Stimulated activated CD8-positive, alpha-beta memory T cell treated with anti-CD3 and anti-CD28 coated beads, Interleukin-2, amount 100 ng/mL, for 1 hour (primary cell): ENCODE measurements around the gene RIMS4.
"Not testable (repeated sequence)": the region's sequence is repeated elsewhere in the genome, so short reads cannot be mapped to it uniquely, and the experiment has no call there.

ENCODE experiments used
- DNase-seq, 2 donors: peaks; one replicate each; pipeline ENCODE4 v3.0.0-alpha.2; 2020; ENCODE audit warnings: low read depth in 2 of 2

The RIMS4 gene

DNA sequence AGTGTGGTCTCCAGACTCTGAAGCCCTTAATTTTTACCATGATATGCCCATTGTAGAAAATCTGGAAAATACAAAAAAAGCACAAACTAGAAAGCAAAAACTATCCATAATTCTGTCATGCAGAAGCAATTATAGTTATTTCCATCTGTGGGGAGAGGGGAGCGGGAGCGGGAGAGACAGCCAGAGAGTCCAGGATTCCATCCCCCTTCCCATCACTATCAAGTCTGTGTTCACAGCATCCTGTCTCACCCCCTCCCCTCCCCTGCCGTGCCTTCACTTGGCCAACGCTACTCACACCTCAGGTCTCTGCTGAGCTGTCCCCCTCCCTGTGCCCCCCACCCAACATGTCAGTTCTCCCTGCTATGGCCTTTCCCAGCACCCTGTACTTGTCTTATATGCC is 14.5 kb downstream of the RIMS4 start:
- DNase-seq: no peak

DNA sequence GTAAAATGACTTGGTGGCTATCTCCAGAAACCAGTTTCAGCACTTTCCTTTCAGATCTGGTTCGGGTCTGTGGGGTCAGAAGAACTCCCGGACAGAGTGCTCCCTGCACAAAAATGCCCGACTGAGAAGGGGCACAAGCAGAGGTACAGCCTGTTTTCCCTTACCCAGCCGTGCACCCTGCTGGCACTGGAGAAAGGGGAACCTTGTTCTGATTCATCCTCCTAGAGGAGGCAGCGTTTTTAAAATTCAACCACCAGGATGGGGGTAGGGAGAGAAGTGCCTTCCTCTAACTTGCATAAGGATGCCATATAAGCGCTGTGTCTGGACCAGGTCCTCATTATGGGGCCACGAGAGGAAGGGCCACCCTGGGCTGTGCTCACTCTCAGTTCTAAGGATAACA is 17.6 kb downstream of the RIMS4 start:
- no peak for DNase-seq

DNA sequence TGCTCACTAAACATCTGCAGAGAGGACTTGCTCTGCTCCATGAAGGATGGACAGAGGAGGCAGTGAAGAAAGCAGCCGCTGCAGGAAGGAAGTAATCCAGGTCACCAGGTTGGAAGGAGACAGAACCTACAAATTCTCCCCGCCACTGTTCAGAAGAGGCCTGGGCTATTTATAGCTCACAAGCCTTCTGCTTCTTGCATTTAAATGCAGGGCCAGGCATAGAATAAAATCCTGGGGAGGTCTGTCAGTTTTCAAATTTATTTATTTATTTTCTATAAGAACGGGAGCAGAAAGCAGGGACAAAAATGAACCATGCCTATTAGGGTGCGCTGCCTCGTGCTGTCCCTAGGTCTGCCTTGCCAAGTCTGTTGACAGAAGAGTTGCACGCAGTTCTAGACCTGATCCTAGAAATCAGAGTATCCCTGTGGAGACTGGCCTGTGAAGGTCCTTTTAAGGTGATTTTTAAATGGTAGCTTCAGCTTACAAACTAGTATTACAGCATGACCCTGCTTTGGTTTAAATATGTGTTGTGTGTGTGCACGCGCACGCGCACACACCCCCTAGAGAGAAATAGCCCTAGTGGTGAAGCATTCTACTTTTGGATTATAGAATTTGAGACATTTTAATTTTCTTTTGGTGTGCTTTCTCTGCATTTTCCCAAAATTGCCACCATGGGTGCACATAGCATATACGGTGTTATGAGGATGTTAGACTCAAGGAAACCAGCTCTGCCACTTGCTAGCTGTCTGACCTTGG is 19.5 kb downstream of the RIMS4 start:
- no peak for DNase-seq

DNA sequence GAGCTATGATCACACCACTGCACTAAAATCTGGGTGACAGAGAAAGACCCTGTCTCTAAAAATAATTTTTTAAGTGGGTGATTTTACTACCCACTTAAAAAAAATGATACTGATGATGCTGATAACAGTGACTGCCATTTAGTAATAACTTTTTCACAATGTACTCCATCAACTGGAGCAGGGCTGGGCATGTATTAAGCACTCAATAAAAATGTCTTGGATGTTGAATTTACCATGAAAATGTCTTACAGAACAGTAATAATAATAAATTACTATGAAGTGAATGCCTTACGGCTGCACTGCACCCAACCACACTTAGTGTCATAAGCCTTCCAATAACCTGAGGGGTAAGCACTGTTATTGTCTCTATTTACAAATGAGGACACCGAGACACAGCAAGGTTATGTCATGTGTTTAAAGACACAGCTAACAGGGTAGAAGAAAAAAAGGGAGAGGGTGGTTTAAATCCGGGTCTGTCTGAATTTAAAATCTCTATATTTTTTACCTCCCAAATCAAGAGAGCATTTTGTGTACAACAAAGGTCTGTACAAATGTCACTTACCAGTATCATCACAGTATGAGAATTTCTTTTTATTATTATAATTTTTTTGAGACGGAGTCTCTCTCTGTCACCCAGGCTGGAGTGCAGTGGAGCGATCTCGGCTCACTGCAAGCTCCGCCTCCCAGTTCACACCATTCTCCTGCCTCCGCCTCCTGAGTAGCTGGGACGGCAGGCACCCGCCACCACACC is 21.5 kb downstream of the RIMS4 start:
- DNase-seq: no peak

DNA sequence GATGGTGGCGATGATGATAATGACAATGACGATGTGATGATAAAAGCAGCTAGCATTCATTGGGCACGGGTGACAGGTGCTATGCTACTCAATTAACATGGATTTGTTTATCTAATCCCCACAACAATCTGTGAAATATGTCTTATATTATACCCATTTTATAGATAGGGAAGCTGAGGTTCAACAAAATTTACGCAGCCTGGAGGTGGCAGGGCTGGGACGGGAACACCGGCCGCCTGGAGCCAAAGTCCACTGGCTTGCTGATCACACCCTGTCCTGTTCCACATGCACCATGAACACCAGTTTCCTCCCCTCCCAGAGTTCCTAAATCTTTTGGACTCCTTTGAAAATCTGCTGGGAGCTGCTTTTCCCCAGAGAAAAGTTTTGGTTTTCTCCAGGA is 23.0 kb downstream of the RIMS4 start:
- DNase-seq: no peak

DNA sequence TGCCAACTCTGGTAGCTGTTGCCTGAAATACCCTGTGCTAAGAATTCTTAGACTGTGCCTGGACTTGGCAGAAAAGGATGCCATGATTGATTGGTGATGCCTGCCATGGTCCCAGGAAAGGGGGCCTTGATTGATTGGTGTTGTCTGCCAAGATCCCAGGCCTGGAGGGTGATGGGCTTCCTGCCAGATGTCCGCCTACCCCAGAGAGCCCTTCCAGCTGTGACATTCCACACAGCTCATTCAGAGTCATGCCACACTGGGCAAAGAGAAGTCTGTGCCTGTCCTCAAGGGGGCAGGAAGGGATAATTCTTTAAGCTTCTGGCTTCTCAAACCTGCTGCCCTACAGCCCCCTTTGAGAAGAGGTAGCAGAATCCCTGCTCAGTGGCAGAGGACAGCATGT is 24.6 kb downstream of the RIMS4 start:
- no peak for DNase-seq

DNA sequence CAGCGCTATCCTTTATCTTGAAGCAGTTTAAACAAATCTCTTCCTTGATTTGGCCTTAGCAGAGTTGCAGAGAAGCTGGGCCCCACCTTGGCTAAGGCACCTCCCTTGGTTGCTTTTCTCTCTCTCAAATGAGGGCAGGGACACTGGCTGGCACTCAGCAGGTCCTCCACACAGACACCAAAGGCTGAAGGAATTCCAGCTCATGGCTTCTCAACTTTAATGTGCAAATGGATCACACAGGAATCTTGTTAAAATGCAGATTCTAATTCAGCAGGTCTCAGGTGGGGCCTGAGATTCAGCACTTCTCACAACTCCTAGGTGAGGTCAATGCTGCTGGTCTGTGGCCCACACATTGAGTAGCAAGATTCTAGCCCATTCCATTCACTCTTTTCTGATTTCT is 25.7 kb downstream of the RIMS4 start:
- no peak for DNase-seq

DNA sequence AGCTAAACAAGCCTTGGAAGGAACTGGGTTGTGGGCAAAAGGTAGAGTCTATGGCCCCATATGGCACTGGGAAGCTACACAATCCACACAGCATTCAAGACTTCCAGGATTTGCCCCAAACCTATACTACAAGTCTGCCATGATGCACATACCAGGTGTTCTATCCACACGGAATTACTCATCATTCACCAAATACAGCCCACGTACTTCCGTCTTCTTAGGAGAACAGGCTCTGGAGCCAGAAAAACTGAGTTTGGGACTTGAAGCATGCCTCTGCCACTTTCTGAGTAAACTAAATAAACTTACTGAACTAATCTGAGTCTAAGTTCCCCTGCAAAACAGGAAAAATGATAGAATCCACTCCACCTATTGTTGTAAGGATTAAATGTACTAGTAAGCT is 28.6 kb downstream of the RIMS4 start:
- DNase-seq: no peak

DNA sequence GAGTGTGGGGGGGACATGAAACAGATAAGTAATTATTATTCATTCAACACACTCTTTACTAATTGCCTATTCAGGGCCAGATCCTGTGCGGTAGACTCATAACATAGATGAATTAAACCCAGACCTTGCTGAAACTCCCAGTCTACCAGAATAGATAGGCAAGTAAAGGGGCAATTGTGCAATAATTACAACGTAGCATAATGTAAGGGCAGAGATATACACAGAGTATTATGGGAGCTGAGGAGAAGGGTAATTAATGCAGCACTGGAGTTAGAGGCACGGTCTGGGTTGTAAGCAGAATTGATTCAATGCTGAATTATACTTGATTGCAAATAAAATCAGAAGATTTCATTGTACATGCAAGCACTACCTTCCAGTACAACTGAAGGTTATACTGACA is 29.2 kb downstream of the RIMS4 start:
- no peak for DNase-seq

DNA sequence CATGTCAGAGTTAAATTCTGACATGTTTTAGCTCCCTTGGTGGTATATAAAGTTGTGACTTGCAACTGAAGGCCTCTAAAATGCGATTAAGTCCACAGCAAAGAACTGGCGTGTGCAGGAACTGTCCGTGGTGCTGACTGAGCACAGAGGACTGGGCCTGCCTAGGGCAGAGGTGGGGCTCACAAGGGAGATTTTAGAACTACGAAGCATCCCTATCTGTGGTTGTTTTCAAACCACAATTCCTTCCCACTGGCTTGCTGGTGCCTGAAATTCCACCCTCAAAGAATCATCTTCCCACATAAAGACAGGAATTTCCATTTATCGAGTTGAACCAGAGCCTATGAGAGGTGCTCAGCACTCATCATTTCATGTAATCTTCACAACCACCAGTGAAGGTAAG is 30.1 kb downstream of the RIMS4 start:
- no peak for DNase-seq

DNA sequence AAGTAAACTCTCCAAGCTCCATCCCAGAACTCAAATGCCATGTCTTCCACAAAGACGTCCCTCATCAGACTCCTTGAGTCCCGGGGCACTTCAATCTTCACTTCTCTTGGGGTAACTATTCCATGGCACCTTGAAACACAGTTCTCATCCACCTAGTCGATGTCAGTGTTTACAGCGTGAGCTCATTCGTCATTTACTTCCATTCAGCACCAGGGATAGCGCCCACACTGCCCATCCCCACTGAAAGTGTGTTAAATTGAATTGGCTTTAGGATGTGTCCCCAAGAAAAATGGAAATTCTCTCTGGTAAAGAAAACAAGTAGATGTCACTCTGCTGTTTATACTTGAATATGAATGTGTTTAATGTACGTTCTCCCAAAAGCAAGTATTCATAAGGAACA is 33.4 kb downstream of the RIMS4 start:
- no peak for DNase-seq

DNA sequence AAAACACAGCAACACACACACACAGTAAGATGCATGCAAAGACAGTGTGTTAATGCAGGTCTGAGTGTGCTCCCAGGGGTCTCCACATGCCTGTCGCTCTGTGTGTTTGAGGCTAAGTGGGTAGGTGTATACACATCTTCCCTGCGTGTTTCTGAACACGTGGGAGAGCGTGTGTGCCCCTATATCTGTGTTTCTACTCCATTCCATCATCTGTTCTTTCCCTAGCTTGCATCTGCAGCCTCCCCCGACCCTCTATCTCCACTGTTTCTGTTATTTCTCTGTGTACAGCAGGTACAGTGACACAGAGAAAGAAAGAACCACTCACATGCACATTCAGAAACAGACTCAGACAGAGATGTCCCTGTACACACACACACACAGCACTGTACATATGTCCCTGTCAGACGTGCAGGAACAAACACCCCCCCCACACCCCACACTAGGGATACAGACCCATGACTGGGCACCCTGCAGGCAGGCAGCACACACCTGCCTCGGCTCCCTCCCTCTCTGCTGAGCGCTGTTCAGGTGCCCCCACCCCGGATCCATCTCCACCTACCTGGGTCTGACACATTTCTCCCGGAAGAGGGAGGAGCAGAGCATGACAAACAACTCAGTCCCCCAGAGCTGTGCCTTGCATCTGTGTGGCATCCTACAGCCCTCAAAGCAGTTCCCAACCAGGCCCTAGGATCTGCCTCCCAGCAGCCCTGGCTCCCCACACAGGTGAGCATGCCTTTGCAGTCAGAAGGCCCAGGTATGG is 37.1 kb downstream of the RIMS4 start:
- no peak for DNase-seq

DNA sequence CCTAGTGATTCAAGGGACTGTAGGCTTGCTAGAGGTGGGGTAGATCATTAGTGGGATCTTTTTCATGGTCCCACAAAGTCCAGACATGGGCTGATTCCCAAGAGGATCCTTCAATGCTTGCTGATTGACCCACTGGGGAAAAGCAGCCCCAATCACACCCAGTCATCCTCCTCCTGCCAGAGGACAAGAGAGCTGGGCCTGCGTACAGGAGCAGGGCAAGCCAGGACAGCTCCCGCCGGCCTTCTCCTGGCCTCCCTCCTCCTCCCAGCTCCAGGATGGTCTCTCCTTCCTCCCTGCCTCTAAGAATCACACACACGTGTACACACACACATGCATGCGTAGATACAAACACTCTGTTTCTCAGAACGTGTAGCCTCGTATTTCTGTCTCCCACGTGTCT is 37.7 kb downstream of the RIMS4 start:
- no peak for DNase-seq

DNA sequence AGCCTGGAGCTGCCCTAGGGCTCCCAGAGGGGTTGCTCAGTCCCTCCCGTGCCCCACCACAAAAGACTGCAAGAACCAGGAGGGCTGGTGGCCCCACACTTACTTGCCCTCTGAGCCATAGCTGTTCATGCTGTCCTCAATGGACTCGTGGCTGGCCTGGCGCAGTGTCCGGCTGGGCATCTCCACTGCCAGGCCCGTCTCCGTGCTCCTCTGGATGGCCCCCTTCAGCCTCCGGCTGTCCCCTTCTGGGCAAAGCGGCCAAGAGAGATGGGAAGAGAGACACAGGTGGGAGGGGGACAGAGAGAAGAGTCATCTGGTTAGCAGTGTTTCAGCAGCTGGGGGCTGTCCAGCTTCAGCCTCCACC is 39.2 kb downstream of the RIMS4 start:
- DNase-seq: no peak

DNA sequence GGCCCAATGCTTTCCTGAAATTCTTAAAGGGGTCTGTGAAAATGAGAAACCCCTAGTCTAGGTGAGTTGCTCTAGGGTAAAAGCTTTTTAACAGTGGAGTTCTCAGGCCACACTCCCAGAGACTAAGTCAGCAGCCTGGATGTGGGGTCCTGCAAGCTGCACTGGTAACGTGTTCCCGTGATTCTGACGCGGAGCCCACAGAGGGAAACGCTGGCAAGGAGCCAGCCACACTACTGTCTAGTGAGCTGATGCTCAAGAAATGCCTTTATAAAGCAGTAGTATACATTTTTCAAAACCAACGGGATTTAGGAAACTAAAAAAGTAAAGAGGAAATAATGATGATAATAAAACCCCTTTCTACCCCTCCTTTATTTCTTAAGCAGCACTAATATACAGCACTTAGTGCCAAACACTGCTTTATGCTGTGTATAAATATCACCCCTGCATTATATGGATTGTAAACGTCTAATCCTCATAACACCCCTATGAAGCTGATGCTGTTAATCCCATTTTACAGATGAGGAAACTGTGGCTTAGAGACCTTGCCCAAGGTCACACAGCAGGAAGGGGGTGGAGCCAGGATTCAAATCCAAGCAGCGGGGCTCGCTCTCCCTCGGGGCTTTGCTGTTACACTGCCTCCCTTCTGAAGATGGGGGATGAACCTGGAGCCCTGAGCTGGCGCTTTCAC is 39.7 kb downstream of the RIMS4 start:
- no peak for DNase-seq

DNA sequence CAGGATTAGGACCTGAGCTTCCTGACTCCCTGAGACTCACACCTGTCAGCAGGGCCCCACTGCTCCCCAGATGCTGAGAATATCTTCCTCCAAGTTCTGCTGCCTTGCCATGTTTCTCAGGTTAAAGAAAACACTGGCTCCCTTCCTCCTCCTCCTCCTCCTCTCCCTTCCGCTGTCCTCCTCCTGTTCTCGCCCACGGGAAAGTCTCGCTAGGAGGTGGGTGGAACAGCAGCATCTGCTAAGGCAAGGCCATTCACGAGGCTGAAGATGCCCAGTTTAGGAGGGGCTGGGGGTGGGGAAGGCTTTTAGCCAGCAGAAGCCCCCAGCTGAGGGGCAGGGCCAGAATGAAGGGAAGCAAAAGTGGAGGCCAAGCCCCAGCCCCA is 40.9 kb downstream of the RIMS4 start:
- DNase-seq: no peak

DNA sequence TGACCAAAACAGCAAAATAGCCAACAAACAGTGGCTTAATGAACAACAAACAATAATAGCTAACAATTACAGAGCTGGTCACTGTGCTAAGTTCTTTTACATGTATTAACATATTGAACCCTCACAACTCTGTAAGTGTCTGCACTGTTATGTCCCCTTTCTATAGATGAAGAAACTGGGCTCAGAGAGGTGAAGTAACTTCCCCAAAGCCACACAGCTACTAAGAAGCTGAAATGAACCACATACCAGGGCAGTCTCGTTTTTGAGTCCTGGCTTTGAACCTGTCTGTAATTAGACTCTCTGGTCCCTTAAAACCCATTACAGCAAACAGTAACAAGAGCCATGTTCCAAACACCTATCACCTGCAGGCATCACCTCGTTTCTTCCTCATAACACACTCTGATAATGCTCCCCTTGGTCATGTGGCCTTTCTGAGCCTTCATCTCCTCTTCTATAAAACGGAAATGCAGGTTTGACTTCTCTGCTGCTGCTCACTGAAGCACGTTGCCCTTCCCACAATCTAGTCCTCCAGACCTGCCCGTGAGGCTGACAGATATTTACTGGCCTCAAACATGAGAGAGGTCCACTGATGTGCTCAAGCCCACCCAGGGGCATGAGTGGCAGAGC is 41.4 kb downstream of the RIMS4 start:
- DNase-seq: no peak

DNA sequence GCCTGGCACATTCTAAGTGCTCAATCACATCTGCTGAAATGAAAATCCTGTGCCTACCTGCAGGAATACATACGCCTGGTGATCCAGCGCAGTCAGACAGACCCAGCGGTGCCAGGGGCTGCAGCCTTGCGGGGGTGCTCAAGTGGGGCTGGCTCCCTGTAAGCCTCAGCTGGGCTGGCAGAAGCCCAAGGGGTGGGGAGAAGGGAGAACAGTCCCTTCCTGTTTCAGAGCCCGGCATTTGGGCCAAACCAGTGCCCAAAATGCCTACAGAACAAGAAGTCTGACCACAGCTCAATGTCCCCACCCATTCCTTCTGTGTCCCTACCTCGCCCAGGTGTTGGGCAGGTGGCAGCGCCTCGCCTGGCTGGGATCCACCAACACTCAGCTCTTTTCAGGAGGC is 42.1 kb downstream of the RIMS4 start:
- no peak for DNase-seq

DNA sequence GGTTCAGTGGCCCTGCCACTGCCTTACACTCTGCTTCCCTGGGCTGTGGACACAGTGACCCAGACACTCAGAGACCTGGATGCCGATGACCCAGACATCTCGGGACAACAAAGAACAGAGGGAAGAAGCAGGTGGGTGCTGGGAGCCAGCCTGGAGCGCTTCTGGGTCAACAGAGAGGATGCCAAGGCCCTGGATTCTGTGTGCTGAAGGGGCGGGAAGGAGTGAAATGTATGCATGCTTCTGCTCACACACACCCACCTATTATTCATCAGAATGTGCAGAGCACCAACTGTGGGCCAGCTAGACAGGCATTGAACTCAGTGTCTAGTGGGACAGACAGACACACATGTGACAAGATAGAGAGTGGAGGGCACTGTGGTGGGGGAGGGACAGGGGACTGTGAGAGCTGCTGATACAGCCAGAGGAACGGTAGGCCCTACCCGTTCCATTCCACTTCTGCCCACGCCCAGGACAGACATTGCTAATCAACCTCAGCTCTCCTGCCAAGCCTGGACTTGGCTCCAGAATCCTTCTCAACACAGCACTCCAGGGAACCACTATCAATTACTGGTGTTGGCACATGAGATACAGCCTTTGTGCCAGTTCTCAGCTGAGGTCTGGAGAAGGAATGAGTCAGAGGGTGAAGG is 44.5 kb downstream of the RIMS4 start:
- no peak for DNase-seq

DNA sequence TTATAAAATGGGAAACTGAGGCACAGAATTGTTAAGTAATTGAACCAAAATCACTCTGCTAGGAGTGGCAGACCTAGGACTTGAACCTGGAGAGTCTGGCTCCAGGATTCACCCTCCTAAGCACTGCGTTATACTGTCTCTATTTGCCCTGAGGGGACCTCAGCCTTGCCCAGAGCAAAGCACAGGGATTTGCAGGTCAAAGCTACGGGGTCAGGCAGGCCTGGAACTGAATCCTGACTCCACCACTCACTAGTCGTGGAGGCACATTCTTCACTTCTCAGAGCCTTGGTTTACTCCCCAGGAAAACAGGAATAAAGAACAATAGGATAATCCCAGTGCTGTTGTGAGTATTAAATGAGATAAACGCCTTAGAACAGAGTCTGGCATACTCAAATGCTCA is 45.3 kb downstream of the RIMS4 start:
- DNase-seq: no peak

DNA sequence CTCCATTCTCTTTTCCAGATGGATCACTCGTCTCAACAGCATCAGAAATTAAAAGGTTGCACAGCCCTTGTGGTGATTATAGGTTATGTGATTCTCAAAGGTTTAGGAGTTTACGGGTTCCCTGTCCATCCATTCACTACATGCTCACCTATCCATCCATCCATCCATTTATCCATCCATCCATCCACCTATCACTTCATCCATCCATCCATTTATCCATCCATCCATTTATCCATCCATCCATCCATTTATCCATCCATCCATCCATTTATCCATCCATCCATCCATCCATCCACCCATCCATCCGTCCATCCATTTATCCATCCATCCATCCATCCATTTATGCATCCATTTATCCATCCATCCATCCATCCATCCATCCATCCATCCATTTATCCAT is 46.5 kb downstream of the RIMS4 start:
- not testable (repeated sequence) for DNase-seq
